GM12878 (cell line): ENCODE measurements around the gene CDO1. TPM values are rescaled to one million over a fixed set of nuclear protein-coding genes. Genes with fewer than 3 reads are reported as not detected.

Experiments
- ATAC-seq: fragments of 200-7000 bp; cut with Tn5 transposase; 3 replicates; pipeline ENCODE4 v1.9.1; 2020; ENCODE audit warnings: mild to moderate bottlenecking, moderate library complexity
- BruUV-seq: library from RNA; stranded (reverse); fragments of 400-500 nt; replicated peaks from 2 replicates; lab custom pipeline; 2021; lab: Mats Ljungman, UMichigan
- CTCF ChIA-PET: fragments of 300-600 bp; sonication (Branson Sonifier 250); formaldehyde crosslinking; extraction: SDS; loops from one replicate; lab custom pipeline; 2021; ENCODE audit warnings: inconsistent platforms; lab: Yijun Ruan, JAX
- POLR2A ChIA-PET: fragments of 350-600 bp; formaldehyde crosslinking; extraction: SDS; loops from one replicate; lab custom pipeline; 2021; ENCODE audit warnings: inconsistent platforms; lab: Charles Lee
- RAD21 ChIA-PET: fragments of 300-600 bp; sonication (Branson Sonifier 250); formaldehyde crosslinking; loops from one replicate; lab custom pipeline; 2023; ENCODE audit warnings: antibody characterized with exemption; ENCODE audit not compliant: unreplicated experiment; lab: Charles Lee
- SMC1A ChIA-PET: fragments of 300-600 bp; sonication (Branson Sonifier 250); formaldehyde crosslinking; loops from one replicate; lab custom pipeline; 2023; ENCODE audit not compliant: unreplicated experiment, uncharacterized antibody; lab: Charles Lee
- DNase-seq: peaks from one replicate; pipeline ENCODE4 v3.0.0-alpha.2; 2011; ENCODE audit warnings: low read depth, low spot score
- FAIRE-seq: peaks from 3 replicates; lab custom pipeline; 2011; peaks lifted over from hg19 to GRCh38; lab: Jason Lieb, UNC
- H2AFZ ChIP-seq: 2 replicates; pipeline ENCODE4 v1.6.0; 2011; ENCODE audit warnings: low read depth, low read length, control low read depth; ENCODE audit not compliant: control insufficient read depth
- H3K27ac ChIP-seq: 2 replicates; pipeline ENCODE4 v1.5.1; 2011; ENCODE audit warnings: control low read depth; ENCODE audit not compliant: control insufficient read depth, insufficient read depth
- H3K27me3 ChIP-seq, 2 experiments: replicated peaks in 1 of 2; 2 replicates each; pipeline versions ENCODE4 v1.6.0 to v1.6.1; 2011; ENCODE audit warnings: low read length in 1 of 2; ENCODE audit not compliant: control insufficient read depth in 2 of 2, insufficient read depth in 2 of 2
- H3K36me3 ChIP-seq, 2 experiments: 2 replicates each; pipeline ENCODE4 v1.5.1; 2011; ENCODE audit warnings: low read length in 1 of 2; ENCODE audit not compliant: control insufficient read depth in 2 of 2, insufficient read depth in 2 of 2
- H3K4me1 ChIP-seq: 2 replicates; pipeline ENCODE4 v1.6.1; 2011; ENCODE audit warnings: mild to moderate bottlenecking, low read length, moderate library complexity, mixed read lengths; ENCODE audit not compliant: control insufficient read depth, insufficient read depth
- H3K4me2 ChIP-seq: 2 replicates; pipeline ENCODE4 v1.6.0; 2011; ENCODE audit warnings: control low read depth; ENCODE audit not compliant: control insufficient read depth, insufficient read depth
- H3K4me3 ChIP-seq: fragments of 200-600 bp; sonication (generic); 2 replicates; pipeline ENCODE4 v1.5.1; 2016
- H3K79me2 ChIP-seq: 2 replicates; pipeline ENCODE4 v1.6.0; 2011; ENCODE audit warnings: low read length; ENCODE audit not compliant: control insufficient read depth, insufficient read depth
- H3K9ac ChIP-seq: 2 replicates; pipeline ENCODE4 v1.8.0; 2011; ENCODE audit warnings: low read length, control low read depth, mixed read lengths; ENCODE audit not compliant: control insufficient read depth, insufficient read depth
- H3K9me3 ChIP-seq: replicated peaks from 3 replicates; pipeline ENCODE4 v1.5.1; 2011; ENCODE audit warnings: mild to moderate bottlenecking, low read length; ENCODE audit not compliant: control insufficient read depth, insufficient read depth
- H4K20me1 ChIP-seq: 2 replicates; pipeline ENCODE4 v1.6.0; 2011; ENCODE audit not compliant: control insufficient read depth, insufficient read depth
- BCL11A ChIP-seq: IDR thresholded peaks from 2 replicates; pipeline ENCODE4 v1.6.1; 2011; ENCODE audit warnings: low read depth, low read length
- BMI1 ChIP-seq: fragments of 450-650 bp; IDR thresholded peaks from 2 replicates; pipeline ENCODE4 v1.6.1; 2016; ENCODE audit warnings: mild to moderate bottlenecking, moderate library complexity, borderline replicate concordance
- CBX5 ChIP-seq: sonication (generic); IDR thresholded peaks from 2 replicates; pipeline ENCODE4 v1.6.1; 2016; ENCODE audit warnings: low read depth, moderate library complexity, mild to moderate bottlenecking, inconsistent platforms
- CREM ChIP-seq: IDR thresholded peaks from 2 replicates; pipeline ENCODE4 v1.6.1; 2014; ENCODE audit warnings: antibody characterized with exemption, low read depth
- IKZF2 ChIP-seq, 2 experiments: fragments of 450-650 bp; IDR thresholded peaks; 2 replicates each; pipeline ENCODE4 v1.6.1; 2017; ENCODE audit warnings: mild to moderate bottlenecking in 2 of 2, moderate library complexity in 2 of 2
- POU2F2 ChIP-seq: IDR thresholded peaks from 3 replicates; pipeline ENCODE4 v1.6.1; 2011; ENCODE audit warnings: low read depth, mild to moderate bottlenecking, low read length, borderline replicate concordance
- SREBF1 ChIP-seq: IDR thresholded peaks from 2 replicates; pipeline ENCODE4 v1.6.1; 2012; ENCODE audit warnings: mild to moderate bottlenecking, low read length
- WGBS: methylation state at CpG from one replicate; pipeline ENCODE4 v1.1.6; 2016; ENCODE audit warnings: low lambda C conversion rate; ENCODE audit not compliant: insufficient replicate concordance, insufficient coverage; ENCODE audit errors: missing lambda C conversion rate; 5-methylcytosine and 5-hydroxymethylcytosine counted together
- in situ Hi-C: fragments of 300-500 bp; cut with MboI; formaldehyde crosslinking; loops from 9 replicates; pipeline ENCODE4 v1.14.3; 2018; ENCODE audit warnings: mixed read lengths
- intact Hi-C: fragments of 100-400 bp; cut with micrococcal nuclease; formaldehyde crosslinking; loops from one replicate; pipeline ENCODE4 v1.14.2; 2022; ENCODE audit not compliant: unreplicated experiment
- polyA plus RNA-seq, 11 experiments: library from polyadenylated mRNA; depleted of rRNA in 4 of 11; unstranded in 6 of 11; stranded (reverse) in 5 of 11; fragments of >200 nt; fragmentation: Nextera tagmentation in 4 of 11; fragmentation: Illumina TruSeq in 1 of 11; extraction: Ambion mirVana in 4 of 11; extraction: Trizol in 1 of 11; gene quantifications; 1 replicate in 1 of 11; 2 replicates in 10 of 11; pipeline versions ENCODE4 v1.2.1 to v1.2.3, GENCODE V29; 2011 to 2016; ENCODE audit warnings: inconsistent platforms in 2 of 11, missing spikeins in 2 of 11, low read depth in 1 of 11
- total RNA-seq, 4 experiments: library from RNA; depleted of rRNA in 3 of 4; stranded (reverse); fragments of >200 nt in 3 of 4; fragmentation: Illumina TruSeq in 1 of 4; extraction: Trizol in 1 of 4; gene quantifications; 2 replicates each; pipeline versions ENCODE4 v1.2.1 to v1.2.3, GENCODE V29; 2013 to 2021
- TF ChIP-seq, protein P1 (sequence below): IDR thresholded peaks from 2 replicates; pipeline ENCODE4 v1.6.1; 2011; ENCODE audit warnings: borderline replicate concordance, low read depth, mild to moderate bottlenecking, moderate library complexity, low read length; ENCODE audit not compliant: insufficient read depth, poor library complexity, severe bottlenecking
- TF ChIP-seq, protein P2 (sequence below): fragments of 450-650 bp; IDR thresholded peaks from 2 replicates; pipeline ENCODE4 v1.6.1; 2017; ENCODE audit warnings: mild to moderate bottlenecking, moderate library complexity

CDO1 gene
- total and polyA plus RNA-seq, 10 of the 15 experiments (the other 5 are each of a cell fraction or from before 2014, with no cell fraction given) = 0.05 TPM; not detected in 9

GRCh38 chr5:115855959-115856358 lies 39.5 kb upstream of the CDO1 start:
- no peak for DNase-seq
- in situ Hi-C loops (no loop called here), intact Hi-C loops (no loop called here)
- Histone ChIP-seq H3K9me3 (peaks cover 2% of the 10 kb centered on the region; the same call in 2 of the 3 replicates), H3K4me1 (no peaks in the 10 kb centered on the region), H3K4me3 (no peak overlapping the region), H3K27ac (no peak overlapping the region), H3K27me3 (no peaks in the 10 kb centered on the region), H3K36me3 (no peaks in the 10 kb centered on the region), H3K79me2 (peaks cover 71% of the 10 kb centered on the region), H3K4me2 (no peak overlapping the region), H3K9ac (no peak overlapping the region), H4K20me1 (no peaks in the 10 kb centered on the region), H2AFZ (no peak overlapping the region)
- TF ChIP-seq SREBF1 = no peak
- no peak for TF ChIP-seq BCL11A
- SMC1A ChIA-PET = interaction anchor here (0.9 to 1.0 kb wide), 2 partner anchors 11 to 231 kb away, joined by 3 read pairs; no protein-coding TSS in a partner anchor
- POLR2A ChIA-PET = interaction anchor here (0.7 kb wide), 1 partner anchor 11 kb away, joined by 3 read pairs; no protein-coding TSS in a partner anchor
- CTCF ChIA-PET = interaction anchor here (0.8 to 1.3 kb wide), 2 partner anchors 9 to 13 kb away, joined by 3 read pairs; no protein-coding TSS in a partner anchor
- 97% methylated on average over 1 of the region's 1 CpG for WGBS
- RAD21 ChIA-PET = interaction anchor here (0.9 kb wide), 1 partner anchor 21 kb away, joined by 3 read pairs; no protein-coding TSS in a partner anchor
- no peak for ATAC-seq
- FAIRE-seq = no peak
- BruUV-seq = no TSS peak

DNA sequence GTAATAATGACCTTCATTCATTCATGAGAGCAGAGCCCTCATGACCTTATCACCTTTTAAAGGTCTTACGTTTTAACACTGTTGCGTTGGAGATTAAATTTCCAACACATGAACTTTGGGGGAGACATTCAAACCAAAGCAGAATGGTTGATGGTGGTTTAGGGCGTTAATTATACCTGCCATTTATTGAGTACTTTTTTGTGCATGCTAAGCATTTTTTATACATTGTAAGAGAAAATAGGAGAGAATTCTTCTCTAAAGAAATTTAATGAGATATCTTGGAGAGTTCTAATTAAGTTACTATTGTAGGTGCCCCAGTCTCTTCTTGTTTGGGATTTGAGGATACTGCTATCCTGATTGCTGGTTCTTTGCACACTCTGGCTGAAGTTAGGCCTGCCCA lies 37.7 kb upstream of the CDO1 start:
- in situ Hi-C loops (no loop called here), intact Hi-C loops (no loop called here)
- no peaks in the 10 kb centered on the region for H3K4me1 ChIP-seq
- ChIA-PET CTCF (no interaction called here), RAD21 (no interaction called here), SMC1A (no interaction called here), POLR2A (no interaction called here)
- H3K9me3 ChIP-seq = peaks cover 2% of the 10 kb centered on the region; the same call in 2 of the 3 replicates
- DNase-seq = no peak
- ATAC-seq = no peak
- H4K20me1 ChIP-seq = no peaks in the 10 kb centered on the region
- WGBS = 99% methylated on average over 3 of the region's 3 CpGs
- no peak for FAIRE-seq
- peaks cover 67% of the 10 kb centered on the region for H3K79me2 ChIP-seq
- H3K27ac ChIP-seq = no peak overlapping the region
- H3K36me3 ChIP-seq = no peaks in the 10 kb centered on the region
- BruUV-seq = no TSS peak
- no peak overlapping the region for H3K9ac ChIP-seq
- H3K27me3 ChIP-seq = no peaks in the 10 kb centered on the region
- no peak overlapping the region for H2AFZ ChIP-seq
- H3K4me2 ChIP-seq = no peak overlapping the region
- H3K4me3 ChIP-seq = no peak overlapping the region
- TF ChIP-seq CBX5 (no peak), BMI1 (no peak), POU2F2 (no peak), CREM (no peak), IKZF2 (IDR thresholded peaks at IDR 0.05) (no peak)
- TF ChIP-seq, protein P1, sequence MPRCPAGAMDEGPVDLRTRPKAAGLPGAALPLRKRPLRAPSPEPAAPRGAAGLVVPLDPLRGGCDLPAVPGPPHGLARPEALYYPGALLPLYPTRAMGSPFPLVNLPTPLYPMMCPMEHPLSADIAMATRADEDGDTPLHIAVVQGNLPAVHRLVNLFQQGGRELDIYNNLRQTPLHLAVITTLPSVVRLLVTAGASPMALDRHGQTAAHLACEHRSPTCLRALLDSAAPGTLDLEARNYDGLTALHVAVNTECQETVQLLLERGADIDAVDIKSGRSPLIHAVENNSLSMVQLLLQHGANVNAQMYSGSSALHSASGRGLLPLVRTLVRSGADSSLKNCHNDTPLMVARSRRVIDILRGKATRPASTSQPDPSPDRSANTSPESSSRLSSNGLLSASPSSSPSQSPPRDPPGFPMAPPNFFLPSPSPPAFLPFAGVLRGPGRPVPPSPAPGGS = no peak
- TF ChIP-seq, protein P2, sequence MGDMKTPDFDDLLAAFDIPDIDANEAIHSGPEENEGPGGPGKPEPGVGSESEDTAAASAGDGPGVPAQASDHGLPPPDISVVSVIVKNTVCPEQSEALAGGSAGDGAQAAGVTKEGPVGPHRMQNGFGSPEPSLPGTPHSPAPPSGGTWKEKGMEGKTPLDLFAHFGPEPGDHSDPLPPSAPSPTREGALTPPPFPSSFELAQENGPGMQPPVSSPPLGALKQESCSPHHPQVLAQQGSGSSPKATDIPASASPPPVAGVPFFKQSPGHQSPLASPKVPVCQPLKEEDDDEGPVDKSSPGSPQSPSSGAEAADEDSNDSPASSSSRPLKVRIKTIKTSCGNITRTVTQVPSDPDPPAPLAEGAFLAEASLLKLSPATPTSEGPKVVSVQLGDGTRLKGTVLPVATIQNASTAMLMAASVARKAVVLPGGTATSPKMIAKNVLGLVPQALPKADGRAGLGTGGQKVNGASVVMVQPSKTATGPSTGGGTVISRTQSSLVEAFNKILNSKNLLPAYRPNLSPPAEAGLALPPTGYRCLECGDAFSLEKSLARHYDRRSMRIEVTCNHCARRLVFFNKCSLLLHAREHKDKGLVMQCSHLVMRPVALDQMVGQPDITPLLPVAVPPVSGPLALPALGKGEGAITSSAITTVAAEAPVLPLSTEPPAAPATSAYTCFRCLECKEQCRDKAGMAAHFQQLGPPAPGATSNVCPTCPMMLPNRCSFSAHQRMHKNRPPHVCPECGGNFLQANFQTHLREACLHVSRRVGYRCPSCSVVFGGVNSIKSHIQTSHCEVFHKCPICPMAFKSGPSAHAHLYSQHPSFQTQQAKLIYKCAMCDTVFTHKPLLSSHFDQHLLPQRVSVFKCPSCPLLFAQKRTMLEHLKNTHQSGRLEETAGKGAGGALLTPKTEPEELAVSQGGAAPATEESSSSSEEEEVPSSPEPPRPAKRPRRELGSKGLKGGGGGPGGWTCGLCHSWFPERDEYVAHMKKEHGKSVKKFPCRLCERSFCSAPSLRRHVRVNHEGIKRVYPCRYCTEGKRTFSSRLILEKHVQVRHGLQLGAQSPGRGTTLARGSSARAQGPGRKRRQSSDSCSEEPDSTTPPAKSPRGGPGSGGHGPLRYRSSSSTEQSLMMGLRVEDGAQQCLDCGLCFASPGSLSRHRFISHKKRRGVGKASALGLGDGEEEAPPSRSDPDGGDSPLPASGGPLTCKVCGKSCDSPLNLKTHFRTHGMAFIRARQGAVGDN = no peak
